Activated naive CD8-positive, alpha-beta T cell treated with anti-CD3 and anti-CD28 coated beads, Interleukin-2, amount 10 ng/mL, durations not matched to agents 7 days and 5 days (primary cell): ENCODE measurements around the gene MMEL1. TPM values are rescaled to one million over a fixed set of nuclear protein-coding genes. Genes with fewer than 3 reads are reported as not detected.
"Not testable (repeated sequence)": the region's sequence is repeated elsewhere in the genome, so short reads cannot be mapped to it uniquely, and the experiment has no call there.

ENCODE experiments used
- ATAC-seq: fragments of 150-1000 bp; cut with Tn5 transposase; one replicate; pipeline ENCODE4 v1.10.0; 2021; ENCODE audit warnings: low read depth, moderate library complexity
- POLR2A ChIA-PET: fragments of 350-600 bp; sonication (Branson Sonifier 250); formaldehyde crosslinking; loops from one replicate; lab custom pipeline; 2021; ENCODE audit warnings: antibody characterized with exemption; lab: Charles Lee
- DNase-seq: peaks from one replicate; pipeline ENCODE4 v3.0.0; 2021
- H3K27ac Mint-ChIP-seq: one replicate; pipeline ENCODE4 v1.8.0; 2022; ENCODE audit warnings: mild to moderate bottlenecking, mixed read lengths
- H3K27me3 Mint-ChIP-seq: one replicate; pipeline ENCODE4 v1.8.0; 2022; ENCODE audit warnings: mild to moderate bottlenecking, moderate library complexity, mixed read lengths
- H3K36me3 Mint-ChIP-seq: one replicate; pipeline ENCODE4 v1.8.0; 2021; ENCODE audit warnings: mild to moderate bottlenecking, mixed read lengths
- H3K4me1 Mint-ChIP-seq: one replicate; pipeline ENCODE4 v1.8.0; 2021; ENCODE audit warnings: mixed read lengths
- H3K4me3 Mint-ChIP-seq: one replicate; pipeline ENCODE4 v1.8.0; 2022; ENCODE audit warnings: mild to moderate bottlenecking, moderate library complexity, mixed read lengths
- H3K9me3 Mint-ChIP-seq: one replicate; pipeline ENCODE4 v1.8.0; 2021; ENCODE audit warnings: mixed read lengths
- total RNA-seq, 2 experiments: library from RNA; stranded (reverse); gene quantifications; one replicate each; pipeline ENCODE4 v1.2.3, GENCODE V29; 2021

Gene MMEL1
- total RNA-seq, 2 experiments from 2014 or later: 3.0 to 4.1 TPM

DNA sequence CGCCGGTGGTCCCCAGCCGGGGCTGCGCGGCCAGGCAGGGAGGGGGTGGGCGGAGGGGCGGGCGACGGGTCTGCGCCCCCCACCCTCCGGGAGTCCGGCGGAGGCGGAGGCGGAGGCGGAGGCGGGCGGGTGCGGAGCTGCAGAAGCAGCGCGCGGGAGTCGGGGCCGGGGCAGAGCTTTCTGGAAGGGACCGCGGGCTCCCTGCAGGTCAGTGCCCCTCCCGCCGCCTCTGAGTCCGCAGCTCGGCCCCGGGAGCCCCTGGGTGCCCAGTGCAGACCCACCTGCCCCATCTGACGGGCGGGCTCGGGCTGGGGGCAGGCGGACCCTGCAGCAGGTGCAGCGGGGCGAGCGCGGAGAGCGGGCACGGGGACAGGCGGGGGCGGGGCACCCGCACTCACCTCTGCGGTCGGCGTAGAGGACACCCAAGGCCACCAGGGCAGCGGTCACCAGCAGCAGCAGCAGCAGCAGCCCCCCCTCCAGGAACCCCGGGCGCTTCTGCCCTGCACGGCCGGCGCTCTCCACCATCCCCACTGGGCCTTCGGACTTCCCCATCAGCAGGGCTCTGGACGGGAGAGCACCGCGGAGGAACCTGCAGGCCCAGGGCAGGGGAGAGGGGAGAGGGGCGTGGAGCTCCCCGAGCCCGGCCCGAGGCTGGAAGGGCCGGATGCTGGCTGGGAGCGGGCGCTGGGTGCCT lies 3.7 kb downstream of the MMEL1 start:
- no peak overlapping the region for H3K27ac Mint-ChIP-seq
- H3K27me3 Mint-ChIP-seq: peaks cover 39% of the 10 kb centered on the region
- H3K9me3 Mint-ChIP-seq: peaks cover 9% of the 10 kb centered on the region
- POLR2A ChIA-PET: no interaction called here
- ATAC-seq (no peak), DNase-seq (no peak)
- H3K36me3 Mint-ChIP-seq: peaks cover 2% of the 10 kb centered on the region
- H3K4me3 Mint-ChIP-seq: no peak overlapping the region
- peaks cover 1% of the 10 kb centered on the region for H3K4me1 Mint-ChIP-seq

DNA sequence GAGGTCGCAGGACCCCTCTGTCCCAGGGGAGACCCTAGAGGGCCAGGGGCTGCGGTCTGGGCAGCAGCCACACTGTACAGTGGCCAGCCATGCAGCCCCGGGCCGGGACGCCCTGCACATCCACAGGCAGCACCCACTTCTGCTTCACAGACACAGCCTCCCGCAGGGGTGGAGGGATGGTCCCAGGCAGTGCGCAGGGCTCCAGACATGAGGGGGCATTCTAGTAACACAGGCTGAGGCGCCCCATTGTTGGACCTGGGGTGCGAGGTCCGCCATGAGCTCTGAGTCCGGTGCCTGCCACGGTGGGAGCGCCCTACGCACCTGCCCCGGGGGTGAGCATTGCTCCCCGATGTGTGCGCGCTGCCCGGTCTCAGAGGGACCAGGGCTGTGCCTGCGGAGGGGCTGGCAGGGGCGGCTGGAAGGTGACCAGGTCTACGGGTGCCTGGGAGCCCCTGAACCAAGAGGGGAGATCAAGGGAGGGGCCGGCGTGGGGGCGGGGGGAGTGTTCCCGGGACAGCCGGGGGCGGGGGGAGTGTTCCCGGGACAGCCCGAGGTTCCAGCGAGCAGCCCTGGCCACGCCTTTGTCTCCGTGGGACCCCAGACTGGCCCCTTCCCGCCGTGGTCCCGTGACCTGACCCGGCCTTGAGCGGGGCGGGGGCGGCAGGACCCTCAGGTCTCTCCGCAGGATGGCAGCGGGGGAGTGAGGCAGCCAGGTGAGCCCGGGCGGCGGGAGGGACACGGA lies 4.5 kb downstream of the MMEL1 start:
- H3K27me3 Mint-ChIP-seq: peaks cover 39% of the 10 kb centered on the region
- peaks cover 1% of the 10 kb centered on the region for H3K4me1 Mint-ChIP-seq
- peaks cover 9% of the 10 kb centered on the region for H3K9me3 Mint-ChIP-seq
- ATAC-seq (no peak), DNase-seq (no peak)
- no peak overlapping the region for H3K27ac Mint-ChIP-seq
- H3K4me3 Mint-ChIP-seq: no peak overlapping the region
- POLR2A ChIA-PET: no interaction called here
- H3K36me3 Mint-ChIP-seq: peaks cover 2% of the 10 kb centered on the region

DNA sequence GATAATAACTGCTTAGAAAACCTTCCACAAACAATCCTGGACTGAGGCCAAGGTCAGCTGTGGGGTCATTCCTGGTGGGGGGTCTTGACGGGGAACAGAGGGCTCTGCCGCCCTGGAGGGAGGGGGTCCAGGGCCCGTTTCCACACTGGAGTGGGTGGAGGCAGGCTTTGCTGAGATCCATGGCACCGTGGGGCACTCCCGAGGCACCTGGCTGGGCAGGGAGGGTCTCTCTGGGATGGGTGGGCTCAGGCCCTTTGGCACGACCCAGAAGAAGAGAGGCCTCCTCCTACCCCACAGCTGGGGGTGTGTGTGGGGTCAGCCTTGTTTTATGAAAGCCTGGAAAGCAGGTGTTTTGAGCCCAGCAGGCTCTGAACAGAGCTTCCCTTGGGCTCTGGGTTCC lies 5.1 kb downstream of the MMEL1 start:
- ATAC-seq (no peak), DNase-seq (no peak)
- peaks cover 2% of the 10 kb centered on the region for H3K36me3 Mint-ChIP-seq
- H3K27me3 Mint-ChIP-seq: peaks cover 39% of the 10 kb centered on the region
- no peak overlapping the region for H3K4me3 Mint-ChIP-seq
- POLR2A ChIA-PET: no interaction called here
- H3K27ac Mint-ChIP-seq: no peak overlapping the region
- peaks cover 1% of the 10 kb centered on the region for H3K4me1 Mint-ChIP-seq
- H3K9me3 Mint-ChIP-seq: peaks cover 9% of the 10 kb centered on the region

DNA sequence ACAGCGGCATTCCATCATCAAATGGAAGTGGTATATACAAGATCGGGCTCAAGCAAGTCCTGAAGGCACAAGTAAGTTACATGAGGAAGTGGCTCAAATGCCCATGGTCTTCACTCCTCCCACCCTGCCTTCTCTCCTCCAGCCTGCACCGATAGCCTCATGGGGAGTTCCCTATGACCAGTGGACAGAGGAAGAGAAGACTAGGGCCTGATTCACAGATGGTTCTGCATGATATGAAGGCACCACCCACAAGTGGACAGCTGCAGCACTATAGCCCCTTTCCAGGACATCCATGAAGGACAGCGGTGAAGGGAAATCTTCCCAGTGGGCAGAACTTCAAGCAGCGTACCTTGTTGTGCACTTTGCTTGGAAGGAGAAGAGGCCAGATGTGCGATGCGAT lies 7.1 kb downstream of the MMEL1 start:
- DNase-seq: not testable (repeated sequence)

DNA sequence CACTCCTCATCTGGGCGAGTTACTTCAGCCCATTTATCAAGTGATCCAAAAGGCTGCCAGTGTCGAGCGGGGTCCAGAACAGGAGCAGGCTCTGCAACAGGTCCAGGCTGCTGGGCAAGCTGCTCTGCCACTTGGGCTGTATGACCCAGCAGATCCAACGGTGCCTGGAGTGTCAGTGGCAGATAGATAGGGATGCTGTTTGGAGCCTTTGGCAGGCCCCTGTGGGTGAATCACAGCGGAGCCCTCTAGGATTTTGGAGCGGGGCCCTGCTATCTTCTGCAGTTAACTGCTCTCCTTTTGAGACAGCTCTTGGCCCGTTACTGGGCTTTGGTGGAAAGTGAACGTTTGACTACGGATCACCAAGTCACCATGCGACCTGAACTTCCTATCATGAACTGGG lies 7.5 kb downstream of the MMEL1 start:
- ATAC-seq (no peak), DNase-seq (no peak)
- Mint-ChIP-seq H3K9me3 (peaks cover 7% of the 10 kb centered on the region), H3K4me3 (no peak overlapping the region), H3K36me3 (no peaks in the 10 kb centered on the region), H3K4me1 (no peaks in the 10 kb centered on the region), H3K27me3 (peaks cover 33% of the 10 kb centered on the region), H3K27ac (no peak overlapping the region)
- POLR2A ChIA-PET: no interaction called here

More for the DNA sequence above, 7.1 kb downstream of the MMEL1 start:
- ATAC-seq, H3K4me3 Mint-ChIP-seq, POLR2A ChIA-PET, H3K36me3 Mint-ChIP-seq, H3K27ac Mint-ChIP-seq, H3K4me1 Mint-ChIP-seq: not testable (repeated sequence)
- peaks cover 35% of the 10 kb centered on the region for H3K27me3 Mint-ChIP-seq
- H3K9me3 Mint-ChIP-seq: peaks cover 10% of the 10 kb centered on the region

DNA sequence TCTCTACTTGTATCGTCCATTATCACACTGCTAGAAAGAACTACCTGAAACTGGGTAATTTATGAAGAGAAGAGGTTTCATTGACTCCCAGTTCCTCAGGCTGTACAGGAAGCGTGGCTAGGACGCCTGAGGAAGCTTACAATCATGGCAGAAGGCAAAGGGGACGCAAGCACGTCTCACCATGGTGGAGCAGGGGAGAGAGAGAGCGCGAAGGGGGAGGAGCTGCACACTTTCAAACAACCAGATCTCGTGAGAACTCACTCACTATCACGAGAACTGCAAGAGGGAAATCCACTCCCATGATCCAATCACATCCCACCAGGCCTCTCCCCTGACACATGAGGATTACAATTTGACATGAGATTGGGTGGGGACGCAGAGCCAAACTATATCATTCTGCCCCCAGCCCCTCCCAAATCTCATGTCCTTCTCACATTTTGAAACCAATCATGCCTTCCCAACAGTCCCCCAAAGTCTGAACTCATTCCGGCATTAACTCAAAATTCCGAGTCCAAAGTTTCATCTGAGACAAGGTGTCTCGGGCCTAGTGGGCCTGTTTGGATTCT lies 8.0 kb downstream of the MMEL1 start:
- Mint-ChIP-seq H3K36me3 (no peaks in the 10 kb centered on the region), H3K4me3 (no peak overlapping the region), H3K4me1 (no peaks in the 10 kb centered on the region), H3K27me3 (peaks cover 29% of the 10 kb centered on the region), H3K27ac (no peak overlapping the region), H3K9me3 (peaks cover 5% of the 10 kb centered on the region)
- no peak for ATAC-seq
- POLR2A ChIA-PET: no interaction called here
- no peak for DNase-seq

DNA sequence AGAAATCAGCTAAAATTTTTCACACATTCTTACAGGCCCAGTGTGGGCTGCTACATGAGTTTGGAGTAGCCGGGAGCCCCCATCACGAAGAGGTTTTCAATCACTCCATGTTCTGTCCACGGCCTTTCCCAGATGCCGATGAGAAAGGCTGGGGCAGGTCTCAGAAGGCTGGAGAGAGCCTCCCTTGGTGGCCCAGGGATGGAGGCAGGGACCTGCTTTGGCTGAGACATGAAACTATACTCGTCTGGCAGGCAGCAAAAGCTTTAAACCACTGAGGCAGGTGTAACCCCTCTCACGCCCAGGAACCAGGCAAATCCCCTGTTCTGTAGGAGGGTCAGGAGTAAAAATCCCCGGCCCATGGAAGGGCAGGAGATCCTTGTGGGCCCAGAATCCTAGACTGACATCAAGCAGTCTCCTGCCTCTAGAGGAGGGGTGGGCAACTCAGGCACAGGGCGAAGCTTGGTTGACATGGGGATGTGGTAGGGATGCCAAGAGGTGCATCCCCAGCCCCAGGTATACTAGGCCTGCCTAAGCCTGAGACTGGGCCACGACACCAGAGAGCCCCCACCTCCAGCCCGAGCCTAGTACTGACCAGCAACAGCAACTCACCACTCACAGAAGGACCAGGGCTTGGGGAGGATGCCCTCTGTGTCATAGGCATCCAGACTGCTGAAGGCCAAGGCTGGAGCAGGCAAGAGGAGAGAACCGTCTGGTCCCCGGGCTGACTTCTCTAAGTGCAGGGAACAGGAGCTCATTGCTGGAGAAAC lies 9.1 kb downstream of the MMEL1 start:
- H3K9me3 Mint-ChIP-seq: peaks cover 7% of the 10 kb centered on the region
- POLR2A ChIA-PET: no interaction called here
- no peak overlapping the region for H3K27ac Mint-ChIP-seq
- H3K4me3 Mint-ChIP-seq: no peak overlapping the region
- ATAC-seq (no peak), DNase-seq (no peak)
- H3K4me1 Mint-ChIP-seq: no peaks in the 10 kb centered on the region
- peaks cover 25% of the 10 kb centered on the region for H3K27me3 Mint-ChIP-seq
- no peaks in the 10 kb centered on the region for H3K36me3 Mint-ChIP-seq

DNA sequence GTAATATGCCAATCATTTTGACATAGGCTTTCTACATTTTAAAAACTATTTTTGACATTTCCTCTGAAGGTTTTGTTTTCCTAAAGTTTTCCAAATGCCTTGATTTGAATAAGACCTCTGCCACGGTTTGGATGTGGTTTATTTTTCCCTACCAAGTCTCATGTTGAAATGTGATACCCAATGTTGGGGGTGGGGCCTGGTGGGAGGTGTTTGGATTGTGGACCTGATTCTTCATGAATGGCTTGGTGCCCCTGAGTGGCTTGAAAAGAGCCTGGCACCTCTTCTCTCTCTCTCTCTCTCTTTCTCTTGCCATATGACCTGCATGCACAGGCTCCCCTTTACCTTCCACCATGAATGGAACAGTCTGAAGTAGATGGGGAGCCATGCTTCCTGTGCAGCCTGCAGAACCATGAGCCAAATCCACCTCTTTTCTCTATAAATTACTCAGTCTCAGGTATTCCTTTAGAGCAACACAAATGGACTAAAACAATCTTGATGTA lies 14.8 kb downstream of the MMEL1 start:
- POLR2A ChIA-PET: no interaction called here
- ATAC-seq (no peak), DNase-seq (no peak)
- peaks cover 2% of the 10 kb centered on the region for H3K36me3 Mint-ChIP-seq
- peaks cover 2% of the 10 kb centered on the region for H3K27me3 Mint-ChIP-seq
- H3K4me1 Mint-ChIP-seq: peaks cover 5% of the 10 kb centered on the region
- no peak overlapping the region for H3K27ac Mint-ChIP-seq
- H3K4me3 Mint-ChIP-seq: no peak overlapping the region
- peaks cover 29% of the 10 kb centered on the region for H3K9me3 Mint-ChIP-seq

DNA sequence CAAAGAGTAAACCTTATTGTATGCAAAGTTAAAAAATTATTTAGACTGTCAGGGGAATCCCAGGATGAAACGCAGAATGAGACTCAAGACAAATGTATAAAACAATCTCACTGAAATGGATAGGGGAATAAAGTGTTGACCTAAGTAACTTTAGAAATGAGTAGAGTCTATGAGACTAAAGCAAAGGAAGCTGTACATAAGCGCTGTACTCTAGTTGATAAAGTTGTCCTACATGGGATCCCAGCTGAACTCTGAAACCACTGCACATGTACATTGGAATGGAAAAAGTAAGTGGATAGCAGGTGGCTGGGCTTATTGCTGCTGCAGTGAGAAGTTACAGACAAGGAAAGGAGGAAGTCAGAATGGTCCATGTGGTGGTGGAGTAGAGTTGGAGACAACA lies 18.7 kb downstream of the MMEL1 start:
- POLR2A ChIA-PET: no interaction called here
- Mint-ChIP-seq H3K4me1 (peaks cover 5% of the 10 kb centered on the region), H3K27ac (no peak overlapping the region), H3K9me3 (peaks cover 22% of the 10 kb centered on the region), H3K36me3 (peaks cover 2% of the 10 kb centered on the region), H3K27me3 (no peaks in the 10 kb centered on the region), H3K4me3 (no peak overlapping the region)
- no peak for DNase-seq
- ATAC-seq: no peak

DNA sequence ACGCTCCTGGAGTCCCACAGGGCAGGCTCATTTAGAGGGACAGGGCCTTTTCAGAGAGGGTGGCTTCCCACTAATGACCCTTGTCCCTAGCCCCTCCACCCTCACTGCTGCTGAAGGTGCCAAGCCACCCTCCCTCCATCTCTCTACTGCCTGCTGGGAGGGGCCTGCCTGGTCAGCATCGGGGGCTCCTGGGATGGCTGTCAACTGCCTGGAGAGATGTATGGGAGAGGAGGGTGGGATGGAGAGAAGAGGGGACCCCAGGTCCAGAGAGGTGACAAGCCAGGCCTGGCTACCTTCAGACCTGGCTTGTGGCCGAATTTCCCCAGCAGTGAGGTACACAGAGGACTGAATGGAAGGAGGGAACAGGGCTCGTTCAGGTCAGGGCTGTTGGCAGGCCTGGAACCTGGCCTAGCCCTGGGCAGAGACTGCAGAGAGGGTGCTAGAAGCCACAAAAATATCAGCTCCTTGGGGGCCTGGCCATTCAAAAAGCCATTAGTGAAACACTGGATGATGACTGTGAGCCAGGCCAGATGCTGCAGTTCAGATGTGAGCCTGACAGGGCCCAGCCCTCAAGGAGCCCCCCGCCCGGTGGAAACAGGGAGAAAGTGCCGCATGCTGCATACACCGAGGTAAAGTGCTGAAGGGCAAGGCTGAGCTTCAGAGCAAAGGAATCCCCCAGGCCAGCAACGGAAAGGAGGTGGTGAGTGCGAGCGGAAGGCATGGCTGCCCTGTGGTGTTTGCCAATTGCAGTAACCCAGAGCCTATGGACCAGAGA lies 20.0 kb downstream of the MMEL1 start:
- ATAC-seq: no peak
- H3K4me3 Mint-ChIP-seq: no peak overlapping the region
- POLR2A ChIA-PET: no interaction called here
- no peak overlapping the region for H3K27ac Mint-ChIP-seq
- H3K9me3 Mint-ChIP-seq: peaks cover 24% of the 10 kb centered on the region
- peaks cover 5% of the 10 kb centered on the region for H3K4me1 Mint-ChIP-seq
- H3K36me3 Mint-ChIP-seq: peaks cover 2% of the 10 kb centered on the region
- no peaks in the 10 kb centered on the region for H3K27me3 Mint-ChIP-seq
- DNase-seq: no peak

DNA sequence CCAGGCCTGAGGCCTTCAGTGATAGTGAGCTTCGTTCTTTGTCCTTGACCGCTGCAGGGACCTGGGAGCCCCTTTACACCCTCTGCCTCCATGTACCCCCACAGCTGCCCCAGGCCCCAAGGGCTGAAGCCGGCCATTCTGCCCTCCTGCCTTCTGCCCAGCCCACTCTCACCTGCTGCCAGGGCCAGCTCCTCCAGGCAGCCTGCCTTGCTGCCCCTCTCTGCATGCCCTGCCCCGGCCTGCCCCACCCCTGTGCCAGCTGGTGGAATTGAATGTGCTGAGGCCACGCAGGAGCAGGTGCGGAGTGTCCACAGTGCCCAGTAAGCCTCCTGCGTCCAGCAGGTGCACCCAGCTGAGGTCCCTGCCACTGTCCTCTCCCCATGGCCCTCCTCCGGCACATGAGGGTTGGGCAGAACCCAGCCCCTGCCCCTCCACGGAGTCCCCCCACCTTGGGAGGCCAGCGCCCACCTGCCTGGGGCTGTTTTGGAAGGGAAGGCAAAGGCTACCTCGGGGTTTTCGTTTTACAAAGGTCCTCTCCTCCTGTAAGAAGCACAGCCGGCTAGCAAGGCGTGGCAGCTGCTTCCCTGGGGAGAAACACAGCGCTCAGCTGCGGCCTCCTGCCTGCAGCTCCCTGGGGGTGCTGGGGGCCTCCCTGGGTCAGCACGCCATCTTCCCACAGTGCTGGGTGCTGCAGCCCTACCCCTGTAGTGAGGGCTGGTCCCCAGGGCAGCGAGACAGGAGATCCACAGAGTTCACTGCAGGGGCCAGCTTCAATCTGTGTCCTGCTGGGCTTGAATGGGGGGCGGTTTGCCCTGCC lies 21.0 kb downstream of the MMEL1 start:
- ATAC-seq: no peak
- Mint-ChIP-seq H3K9me3 (peaks cover 21% of the 10 kb centered on the region), H3K36me3 (peaks cover 2% of the 10 kb centered on the region), H3K27me3 (no peaks in the 10 kb centered on the region), H3K27ac (no peak overlapping the region), H3K4me1 (peaks cover 5% of the 10 kb centered on the region), H3K4me3 (no peak overlapping the region)
- POLR2A ChIA-PET: no interaction called here
- no peak for DNase-seq

DNA sequence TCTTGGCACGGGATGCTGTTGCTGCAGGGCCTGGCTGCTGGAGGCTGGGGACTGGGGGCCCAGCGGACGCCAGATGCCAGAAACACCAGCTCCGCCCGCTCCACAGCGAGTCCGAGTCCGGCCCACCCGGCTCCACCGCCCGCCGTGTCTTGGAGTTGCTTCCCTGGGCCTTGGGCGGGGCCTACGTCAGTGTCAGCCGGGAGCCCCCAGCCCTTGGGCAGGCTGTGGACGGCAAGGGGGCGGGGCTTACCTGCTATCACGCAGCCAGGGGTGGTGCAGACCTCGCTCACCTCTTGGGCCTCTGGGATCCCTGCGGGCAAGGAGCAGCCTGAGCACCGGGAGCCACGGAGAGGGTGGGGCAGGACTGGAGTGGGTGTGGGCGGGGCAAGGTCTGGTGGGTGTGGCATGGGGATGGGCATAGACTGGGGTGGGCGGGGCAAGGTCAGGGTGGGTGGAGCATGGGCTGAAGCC lies 21.8 kb downstream of the MMEL1 start:
- ATAC-seq (no peak), DNase-seq (no peak)
- H3K27me3 Mint-ChIP-seq: no peaks in the 10 kb centered on the region

More for the DNA sequence above, 21.8 kb downstream of the MMEL1 start:
- no peak overlapping the region for H3K4me3 Mint-ChIP-seq
- H3K9me3 Mint-ChIP-seq: peaks cover 15% of the 10 kb centered on the region
- H3K4me1 Mint-ChIP-seq: peaks cover under 1% of the 10 kb centered on the region
- H3K27ac Mint-ChIP-seq: no peak overlapping the region
- POLR2A ChIA-PET: no interaction called here
- H3K36me3 Mint-ChIP-seq: peaks cover 2% of the 10 kb centered on the region
